ENCODE measurements around the gene WASHC2A. TPM values are rescaled to one million over a fixed set of nuclear protein-coding genes. Genes with fewer than 3 reads are reported as not detected.
A peak's percentile ranks its signal among the peaks of the same experiment; 100 is the strongest.
"Not testable (repeated sequence)": the region's sequence is repeated elsewhere in the genome, so short reads cannot be mapped to it uniquely, and the experiment has no call there.

The WASHC2A gene
- total RNA-seq, 2 experiments from 2014 or later, result 22.2 to 22.5 TPM

GRCh38 chr10:50046457-50046856, 21.3 kb upstream of the WASHC2A start:
- H3K4me3 Mint-ChIP-seq; H3K4me1 Mint-ChIP-seq (ENCODE audit: low read depth); DNase-seq; CTCF ChIA-PET; H3K27ac Mint-ChIP-seq; H3K36me3 Mint-ChIP-seq; H3K9me3 Mint-ChIP-seq; POLR2A ChIA-PET; intact Hi-C loops (cut with micrococcal nuclease); H3K27me3 Mint-ChIP-seq: not testable (repeated sequence)

GRCh38 chr10:50047594-50047993, 20.2 kb upstream of the WASHC2A start:
- H3K36me3 Mint-ChIP-seq; POLR2A ChIA-PET; H3K27me3 Mint-ChIP-seq; H3K9me3 Mint-ChIP-seq; CTCF ChIA-PET; H3K4me1 Mint-ChIP-seq (ENCODE audit: low read depth); intact Hi-C loops (cut with micrococcal nuclease); H3K27ac Mint-ChIP-seq; H3K4me3 Mint-ChIP-seq; DNase-seq: not testable (repeated sequence)

DNA sequence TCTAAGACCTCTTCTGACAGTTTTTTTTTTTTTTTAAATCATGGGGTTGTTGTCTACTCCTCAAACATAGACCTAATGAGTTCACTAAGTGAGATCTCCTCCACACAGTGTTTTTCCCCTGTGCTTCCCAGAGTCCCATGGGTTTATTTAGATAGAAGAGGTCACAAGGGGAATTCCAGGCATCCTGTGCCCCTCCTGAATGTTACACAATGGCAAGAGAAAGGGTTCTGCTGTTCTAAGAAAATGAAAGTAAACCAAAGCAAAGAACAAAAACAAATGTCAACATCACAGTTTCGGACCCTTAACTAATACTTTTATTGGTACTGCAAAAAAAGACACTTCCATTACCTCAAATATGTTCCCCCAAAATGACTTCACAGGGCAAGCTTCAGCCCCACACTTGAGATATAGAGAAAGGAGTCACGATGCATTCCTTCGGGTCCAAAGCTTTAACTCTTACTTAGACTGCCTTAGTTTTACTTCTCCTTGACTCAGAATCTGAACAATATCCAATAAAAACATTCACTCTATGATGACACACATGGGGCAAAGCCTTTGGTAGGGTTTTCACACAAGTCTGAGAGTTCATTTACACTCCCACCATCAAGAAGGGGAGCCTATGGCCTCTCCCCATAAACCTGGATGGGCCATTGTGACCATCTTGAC, 15.6 kb upstream of the WASHC2A start:
- H3K4me3 Mint-ChIP-seq; H3K9me3 Mint-ChIP-seq; DNase-seq; H3K36me3 Mint-ChIP-seq; H3K27me3 Mint-ChIP-seq; POLR2A ChIA-PET; H3K4me1 Mint-ChIP-seq (ENCODE audit: low read depth); H3K27ac Mint-ChIP-seq; CTCF ChIA-PET; intact Hi-C loops (cut with micrococcal nuclease): not testable (repeated sequence)

DNA sequence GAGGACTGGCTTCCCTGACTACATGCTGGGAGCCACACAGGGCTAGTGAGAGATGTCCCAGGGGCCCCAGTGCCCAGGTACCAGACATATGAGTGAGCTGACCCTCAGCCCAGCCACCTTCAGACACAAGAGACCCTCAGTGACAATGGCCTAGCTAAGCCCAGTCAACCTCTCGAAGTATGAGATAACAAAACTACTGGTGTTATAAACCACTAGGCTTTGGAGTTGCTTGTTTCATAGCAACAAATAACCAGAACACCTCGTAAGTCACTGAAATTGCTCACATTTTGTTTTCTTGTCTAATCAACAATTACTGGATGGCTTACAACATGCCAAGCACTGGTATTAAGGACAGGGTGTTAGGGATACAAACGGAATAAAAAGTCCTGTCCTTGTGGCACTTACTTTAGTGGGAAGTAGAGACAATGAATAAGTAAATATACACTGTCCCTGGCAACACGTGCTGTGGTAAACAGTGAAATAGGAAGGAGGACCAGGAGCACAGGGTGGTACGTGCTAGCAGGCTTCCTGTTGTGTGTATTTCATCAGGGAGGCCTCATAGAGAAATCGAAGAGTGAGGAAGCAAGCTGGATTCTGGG, 14.9 kb upstream of the WASHC2A start:
- CTCF ChIA-PET; intact Hi-C loops (cut with micrococcal nuclease); DNase-seq; H3K4me1 Mint-ChIP-seq (ENCODE audit: low read depth); H3K4me3 Mint-ChIP-seq; H3K27ac Mint-ChIP-seq; H3K36me3 Mint-ChIP-seq; H3K27me3 Mint-ChIP-seq; H3K9me3 Mint-ChIP-seq; POLR2A ChIA-PET: not testable (repeated sequence)

DNA sequence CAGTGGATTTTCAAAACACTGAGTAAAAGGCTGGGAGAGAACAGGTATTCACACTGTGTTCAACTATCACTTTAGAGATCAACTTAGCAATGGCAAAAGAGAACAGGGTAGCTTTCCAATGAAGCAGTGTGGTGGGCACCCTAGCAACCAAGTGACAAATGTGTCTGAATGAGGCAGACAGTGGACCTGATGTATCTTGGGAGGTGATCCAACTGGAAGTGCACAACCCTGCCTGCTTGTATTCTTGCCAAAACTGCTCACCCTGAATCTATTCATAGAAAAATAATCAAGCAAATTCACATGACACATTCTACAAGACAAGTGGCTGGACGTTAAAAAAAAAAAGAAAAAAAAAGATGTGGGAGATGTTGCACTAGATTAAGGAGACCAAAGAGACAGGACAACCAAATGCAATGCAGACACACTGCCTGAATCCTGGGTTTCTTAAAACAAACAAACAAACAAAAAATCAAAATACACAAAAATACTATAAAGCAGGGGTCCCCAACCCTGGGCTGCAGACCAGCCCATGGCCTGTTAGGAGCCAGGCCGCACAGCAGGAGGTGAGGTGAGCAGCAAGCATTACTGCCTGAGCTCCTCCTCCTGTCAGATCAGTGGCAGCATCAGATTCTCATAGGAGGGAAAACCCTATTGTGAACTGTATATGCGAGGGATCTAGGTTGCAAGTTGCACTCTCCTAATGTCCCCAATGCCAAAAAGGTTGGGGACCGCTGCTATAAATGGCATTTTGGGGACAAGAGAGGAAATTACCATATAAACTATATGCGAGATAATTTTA, 12.1 kb upstream of the WASHC2A start:
- intact Hi-C loops (cut with micrococcal nuclease); H3K4me1 Mint-ChIP-seq (ENCODE audit: low read depth); H3K27me3 Mint-ChIP-seq; H3K27ac Mint-ChIP-seq; DNase-seq; H3K36me3 Mint-ChIP-seq; CTCF ChIA-PET; H3K9me3 Mint-ChIP-seq; H3K4me3 Mint-ChIP-seq; POLR2A ChIA-PET: not testable (repeated sequence)

DNA sequence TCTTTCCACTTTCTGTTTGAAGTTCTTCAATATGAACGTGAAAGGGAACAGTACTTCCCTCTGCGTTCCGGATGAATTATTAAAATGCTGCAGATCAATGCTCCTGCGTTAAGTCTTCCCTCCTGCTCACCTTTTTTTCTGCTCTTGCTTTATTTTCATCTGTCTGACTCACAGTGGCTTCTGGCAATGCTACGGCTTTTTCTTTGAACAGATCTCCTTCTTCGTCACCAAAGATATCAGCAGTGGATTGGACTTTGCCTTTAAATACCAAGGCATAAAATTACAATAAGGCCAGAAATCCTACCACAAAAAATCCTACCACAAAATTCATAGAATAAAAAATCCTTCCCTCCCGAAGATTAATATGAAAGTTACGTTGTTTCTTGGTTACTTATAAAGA, 11.1 kb upstream of the WASHC2A start:
- H3K27ac Mint-ChIP-seq; H3K9me3 Mint-ChIP-seq; H3K4me1 Mint-ChIP-seq (ENCODE audit: low read depth); POLR2A ChIA-PET; CTCF ChIA-PET; H3K4me3 Mint-ChIP-seq; H3K27me3 Mint-ChIP-seq; DNase-seq; intact Hi-C loops (cut with micrococcal nuclease); H3K36me3 Mint-ChIP-seq: not testable (repeated sequence)

- H3K27ac Mint-ChIP-seq; POLR2A ChIA-PET; intact Hi-C loops (cut with micrococcal nuclease); H3K4me3 Mint-ChIP-seq; H3K27me3 Mint-ChIP-seq; H3K4me1 Mint-ChIP-seq (ENCODE audit: low read depth); DNase-seq; H3K9me3 Mint-ChIP-seq; H3K36me3 Mint-ChIP-seq; CTCF ChIA-PET: not testable (repeated sequence)
Measured at GRCh38 chr10:50058727-50059126, 9.0 kb upstream of the WASHC2A start.

DNA sequence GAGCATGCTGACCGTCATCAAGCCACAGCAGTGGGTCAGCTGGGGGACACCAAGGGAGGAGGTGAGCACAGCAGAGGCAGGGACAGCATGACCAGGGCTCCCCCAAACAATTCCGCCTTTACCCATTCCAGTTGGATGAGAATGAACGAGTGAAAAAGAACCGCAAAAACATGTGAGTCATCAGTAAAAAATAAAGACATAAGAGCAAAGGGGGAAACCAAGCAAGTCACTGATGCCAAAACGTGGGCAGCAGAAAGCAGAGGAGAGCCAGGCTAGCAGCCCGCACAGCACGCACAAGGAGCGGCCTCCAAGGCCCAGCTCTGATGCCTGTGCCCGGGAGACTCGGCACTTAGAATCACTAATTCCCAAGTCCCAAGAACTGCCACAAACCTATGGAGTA, 7.8 kb upstream of the WASHC2A start:
- CTCF ChIA-PET; POLR2A ChIA-PET; DNase-seq; H3K27ac Mint-ChIP-seq; H3K36me3 Mint-ChIP-seq; intact Hi-C loops (cut with micrococcal nuclease); H3K4me3 Mint-ChIP-seq; H3K9me3 Mint-ChIP-seq; H3K27me3 Mint-ChIP-seq; H3K4me1 Mint-ChIP-seq (ENCODE audit: low read depth): not testable (repeated sequence)

GRCh38 chr10:50061548-50061947, 6.2 kb upstream of the WASHC2A start:
- CTCF ChIA-PET; intact Hi-C loops (cut with micrococcal nuclease); POLR2A ChIA-PET; H3K4me1 Mint-ChIP-seq (ENCODE audit: low read depth); DNase-seq; H3K4me3 Mint-ChIP-seq; H3K27ac Mint-ChIP-seq; H3K27me3 Mint-ChIP-seq; H3K36me3 Mint-ChIP-seq; H3K9me3 Mint-ChIP-seq: not testable (repeated sequence)

DNA sequence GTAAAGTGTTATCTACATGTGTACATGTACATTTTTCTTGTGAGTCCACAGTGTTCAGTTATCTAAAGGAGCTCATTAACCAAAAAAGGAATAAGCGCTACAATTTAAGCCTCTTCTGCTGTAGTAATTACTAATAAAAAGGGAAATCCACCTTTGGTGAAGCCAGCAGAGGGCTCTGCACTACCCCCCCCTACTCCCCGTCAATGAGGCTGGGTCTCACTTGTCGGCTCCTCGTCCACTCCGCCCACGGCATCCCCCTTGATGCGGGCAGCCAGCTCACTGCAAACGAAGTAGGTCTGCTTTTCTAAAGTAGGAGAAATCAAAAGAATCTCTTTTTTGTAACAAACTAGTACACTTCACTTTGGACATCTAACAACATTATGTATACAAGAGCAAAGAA, 4.7 kb upstream of the WASHC2A start:
- peaks cover 2% of the 10 kb centered on the region for H3K36me3 Mint-ChIP-seq
- no peak overlapping the region for H3K27ac Mint-ChIP-seq
- H3K4me3 Mint-ChIP-seq, result no peak overlapping the region
- H3K9me3 Mint-ChIP-seq, result no peaks in the 10 kb centered on the region
- H3K27me3 Mint-ChIP-seq, result no peaks in the 10 kb centered on the region
- DNase-seq, result no peak
- peaks cover 6% of the 10 kb centered on the region for H3K4me1 Mint-ChIP-seq (ENCODE audit: low read depth)
- intact Hi-C loops (cut with micrococcal nuclease), result no loop called here
- CTCF ChIA-PET, result no interaction called here
- POLR2A ChIA-PET, result no interaction called here

- H3K9me3 Mint-ChIP-seq; intact Hi-C loops (cut with micrococcal nuclease); DNase-seq; H3K36me3 Mint-ChIP-seq; H3K27ac Mint-ChIP-seq; H3K27me3 Mint-ChIP-seq: not testable (repeated sequence)
- POLR2A ChIA-PET, result interaction anchor here (0.6 kb wide), 1 partner anchor 314 kb away, joined by 4 read pairs; no protein-coding TSS in a partner anchor
- CTCF ChIA-PET, result interaction anchor here (0.8 kb wide), 1 partner anchor 128 kb away, joined by 3 read pairs; no protein-coding TSS in a partner anchor
- Mint-ChIP-seq H3K4me1 (ENCODE audit: low read depth) (peaks cover 10% of the 10 kb centered on the region), H3K4me3 (peak overlapping the region; percentile 73)
Measured at GRCh38 chr10:50068352-50068659, 552 bp downstream of the WASHC2A start.

GRCh38 chr10:50075139-50075538, 7.4 kb downstream of the WASHC2A start:
- H3K4me1 Mint-ChIP-seq (ENCODE audit: low read depth); H3K36me3 Mint-ChIP-seq; DNase-seq; POLR2A ChIA-PET; intact Hi-C loops (cut with micrococcal nuclease); H3K9me3 Mint-ChIP-seq; H3K27me3 Mint-ChIP-seq; CTCF ChIA-PET; H3K4me3 Mint-ChIP-seq; H3K27ac Mint-ChIP-seq: not testable (repeated sequence)

- H3K27me3 Mint-ChIP-seq; H3K27ac Mint-ChIP-seq; H3K9me3 Mint-ChIP-seq; POLR2A ChIA-PET; H3K36me3 Mint-ChIP-seq; CTCF ChIA-PET; H3K4me3 Mint-ChIP-seq; intact Hi-C loops (cut with micrococcal nuclease); DNase-seq; H3K4me1 Mint-ChIP-seq (ENCODE audit: low read depth): not testable (repeated sequence)
Measured at GRCh38 chr10:50075544-50075943, 7.8 kb downstream of the WASHC2A start.
